C4-2B (cell line): ENCODE data around the gene SPINK13.

Source experiments
- CTCF ChIP-seq: fragments of 450-650 bp; conservative IDR thresholded peaks from 2 replicates; pipeline ENCODE4 v1.5.1; 2017; ENCODE audit warnings: mild to moderate bottlenecking
- ZFX ChIP-seq: fragments of 450-650 bp; IDR thresholded peaks from 2 replicates; pipeline ENCODE4 v1.6.1; 2017

GRCh38 chr5:148312153-148312552 is 43.6 kb downstream of the SPINK13 start, which contains the start of gene SPINK7:
- no peak for TF ChIP-seq CTCF
- no peak for TF ChIP-seq ZFX
